T follicular helper cell (primary cell): ENCODE results near the gene CMBL.
"Not testable (repeated sequence)": the region's sequence is repeated elsewhere in the genome, so short reads cannot be mapped to it uniquely, and the experiment has no call there.

ENCODE experiments used
- DNase-seq: peaks from one replicate; pipeline ENCODE4 v3.0.0-alpha.2; 2020; ENCODE audit warnings: low read depth

The CMBL gene

GRCh38 chr5:10333154-10334006 lies 25.7 kb upstream of the CMBL start:
- no peak for DNase-seq

- DNase-seq: no peak
Observed at GRCh38 chr5:10332301-10332700, 24.6 kb upstream of the CMBL start.

GRCh38 chr5:10331341-10331796 lies 23.7 kb upstream of the CMBL start:
- no peak for DNase-seq

- no peak for DNase-seq
Observed at GRCh38 chr5:10330511-10331230, 23.0 kb upstream of the CMBL start.

- no peak for DNase-seq
Observed at GRCh38 chr5:10329820-10330481, 22.2 kb upstream of the CMBL start.

- no peak for DNase-seq
Observed at GRCh38 chr5:10329446-10329819, 21.7 kb upstream of the CMBL start.

- no peak for DNase-seq
Observed at GRCh38 chr5:10328323-10328722, 20.6 kb upstream of the CMBL start.

GRCh38 chr5:10324518-10325370 lies 17.0 kb upstream of the CMBL start:
- no peak for DNase-seq

GRCh38 chr5:10323588-10324488 lies 16.1 kb upstream of the CMBL start:
- no peak for DNase-seq

GRCh38 chr5:10321882-10322281 lies 14.2 kb upstream of the CMBL start:
- no peak for DNase-seq

GRCh38 chr5:10320793-10321192 lies 13.1 kb upstream of the CMBL start:
- no peak for DNase-seq

- no peak for DNase-seq
Observed at GRCh38 chr5:10319202-10319851, 11.6 kb upstream of the CMBL start.

- DNase-seq: no peak
Observed at GRCh38 chr5:10317825-10318682, 10.4 kb upstream of the CMBL start.

GRCh38 chr5:10315824-10316509 lies 8.3 kb upstream of the CMBL start:
- DNase-seq: no peak

- no peak for DNase-seq
Observed at GRCh38 chr5:10315201-10315600, 7.5 kb upstream of the CMBL start.

GRCh38 chr5:10311595-10312425 lies 4.1 kb upstream of the CMBL start:
- no peak for DNase-seq

GRCh38 chr5:10310835-10311570 lies 3.3 kb upstream of the CMBL start:
- not testable (repeated sequence) for DNase-seq
